ENCODE results near the gene PES1.

- TF ChIP-seq, protein P1, sequence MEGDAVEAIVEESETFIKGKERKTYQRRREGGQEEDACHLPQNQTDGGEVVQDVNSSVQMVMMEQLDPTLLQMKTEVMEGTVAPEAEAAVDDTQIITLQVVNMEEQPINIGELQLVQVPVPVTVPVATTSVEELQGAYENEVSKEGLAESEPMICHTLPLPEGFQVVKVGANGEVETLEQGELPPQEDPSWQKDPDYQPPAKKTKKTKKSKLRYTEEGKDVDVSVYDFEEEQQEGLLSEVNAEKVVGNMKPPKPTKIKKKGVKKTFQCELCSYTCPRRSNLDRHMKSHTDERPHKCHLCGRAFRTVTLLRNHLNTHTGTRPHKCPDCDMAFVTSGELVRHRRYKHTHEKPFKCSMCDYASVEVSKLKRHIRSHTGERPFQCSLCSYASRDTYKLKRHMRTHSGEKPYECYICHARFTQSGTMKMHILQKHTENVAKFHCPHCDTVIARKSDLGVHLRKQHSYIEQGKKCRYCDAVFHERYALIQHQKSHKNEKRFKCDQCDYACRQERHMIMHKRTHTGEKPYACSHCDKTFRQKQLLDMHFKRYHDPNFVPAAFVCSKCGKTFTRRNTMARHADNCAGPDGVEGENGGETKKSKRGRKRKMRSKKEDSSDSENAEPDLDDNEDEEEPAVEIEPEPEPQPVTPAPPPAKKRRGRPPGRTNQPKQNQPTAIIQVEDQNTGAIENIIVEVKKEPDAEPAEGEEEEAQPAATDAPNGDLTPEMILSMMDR (IDR thresholded peaks at IDR 0.05; ENCODE audit: insufficient read depth, low read depth, low read length) = no peak
- TF ChIP-seq EZH2 (IDR thresholded peaks at IDR 0.05; ENCODE audit: insufficient read depth, low read length) = no peak
Measured at GRCh38 chr22:30566125-30566524, 25.6 kb downstream of the PES1 start.

Data from astrocyte (in vitro differentiated cells and primary cell).